Adrenal gland (tissue), 5 donors: ENCODE measurements around the gene NBAS.

ENCODE experiments used
- POLR2A ChIP-seq, 2 donors: fragments of 450-650 bp; IDR thresholded peaks; one replicate each; pipeline ENCODE4 v1.6.1; 2017; ENCODE audit warnings: antibody characterized with exemption in 2 of 2, mild to moderate bottlenecking in 2 of 2, moderate library complexity in 1 of 2
- TF ChIP-seq, protein P1 (sequence below), 6 experiments: fragments of 450-650 bp in 4 of 6; fragments of 200-600 bp in 2 of 6; sonication (generic) in 1 of 6; IDR thresholded peaks; 1 replicate in 5 of 6; 2 replicates in 1 of 6; pipeline versions ENCODE4 v1.5.1 to v1.8.0; 2016 to 2021; ENCODE audit warnings: antibody characterized with exemption in 6 of 6, mild to moderate bottlenecking in 2 of 6, moderate library complexity in 1 of 6
- donor health status: DM: no; HTN: no; CAD: no.

DNA sequence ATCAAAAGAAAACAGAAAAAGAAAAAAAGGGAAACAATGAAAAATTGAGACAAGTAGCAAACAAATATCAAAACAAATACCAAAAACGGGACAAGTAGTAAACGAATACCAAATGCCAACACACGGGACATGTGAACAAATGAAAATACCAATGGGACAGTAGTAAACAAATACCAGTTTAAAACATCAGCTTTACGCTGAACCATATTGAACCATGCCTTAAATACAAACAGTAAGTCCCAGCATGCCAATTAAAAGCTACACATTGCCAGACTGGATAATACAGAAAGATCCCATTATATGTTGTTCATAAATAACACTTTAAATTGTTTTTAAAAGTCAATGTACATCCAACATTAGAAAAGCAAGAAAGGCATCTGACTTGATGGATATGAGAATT lies 114.2 kb downstream of the NBAS start:
- TF ChIP-seq, protein P1, sequence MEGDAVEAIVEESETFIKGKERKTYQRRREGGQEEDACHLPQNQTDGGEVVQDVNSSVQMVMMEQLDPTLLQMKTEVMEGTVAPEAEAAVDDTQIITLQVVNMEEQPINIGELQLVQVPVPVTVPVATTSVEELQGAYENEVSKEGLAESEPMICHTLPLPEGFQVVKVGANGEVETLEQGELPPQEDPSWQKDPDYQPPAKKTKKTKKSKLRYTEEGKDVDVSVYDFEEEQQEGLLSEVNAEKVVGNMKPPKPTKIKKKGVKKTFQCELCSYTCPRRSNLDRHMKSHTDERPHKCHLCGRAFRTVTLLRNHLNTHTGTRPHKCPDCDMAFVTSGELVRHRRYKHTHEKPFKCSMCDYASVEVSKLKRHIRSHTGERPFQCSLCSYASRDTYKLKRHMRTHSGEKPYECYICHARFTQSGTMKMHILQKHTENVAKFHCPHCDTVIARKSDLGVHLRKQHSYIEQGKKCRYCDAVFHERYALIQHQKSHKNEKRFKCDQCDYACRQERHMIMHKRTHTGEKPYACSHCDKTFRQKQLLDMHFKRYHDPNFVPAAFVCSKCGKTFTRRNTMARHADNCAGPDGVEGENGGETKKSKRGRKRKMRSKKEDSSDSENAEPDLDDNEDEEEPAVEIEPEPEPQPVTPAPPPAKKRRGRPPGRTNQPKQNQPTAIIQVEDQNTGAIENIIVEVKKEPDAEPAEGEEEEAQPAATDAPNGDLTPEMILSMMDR (IDR thresholded peaks at IDR 0.05): no peak
- no peak for TF ChIP-seq POLR2A (IDR thresholded peaks at IDR 0.05)
